Measurements from ENCODE around the gene ENSA.
"Not testable (repeated sequence)": the region's sequence is repeated elsewhere in the genome, so short reads cannot be mapped to it uniquely, and the experiment has no call there.

Gene ENSA

DNA sequence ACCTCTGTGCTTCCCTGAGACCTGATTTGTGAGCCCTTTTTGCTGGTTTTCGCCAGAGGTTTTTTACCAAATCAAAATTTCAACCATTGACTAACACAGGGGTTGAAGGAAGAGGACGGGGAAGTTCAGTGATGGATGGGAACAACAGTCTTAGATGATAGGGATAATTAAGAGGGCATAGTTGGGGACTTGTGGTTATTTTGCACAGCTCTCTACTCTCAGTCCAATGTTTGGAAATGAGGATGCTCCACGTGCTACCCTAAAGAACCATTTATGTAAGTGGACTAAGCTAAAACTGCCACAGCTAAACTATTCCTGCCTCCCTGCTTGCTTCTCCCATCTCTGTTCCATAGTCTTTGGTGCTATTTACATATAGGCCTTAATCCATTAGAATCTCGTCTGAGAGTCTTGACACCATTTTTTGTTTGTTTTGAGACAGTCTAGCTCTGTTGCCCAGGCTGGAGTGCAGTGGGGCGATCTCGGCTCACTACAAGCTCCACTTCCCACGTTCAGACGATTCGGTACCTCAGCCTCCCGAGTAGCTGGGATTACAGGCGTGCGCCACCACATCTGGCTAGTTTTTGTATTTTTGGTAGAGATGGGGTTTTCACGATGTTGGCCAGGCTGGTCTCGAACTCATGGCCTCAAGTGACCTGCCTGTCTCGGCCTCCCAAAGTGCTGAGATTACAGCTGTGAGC lies 49.3 kb downstream of the ENSA start:
- no peak for DNase-seq

- peak; percentile 96 for DNase-seq
Measured at GRCh38 chr1:150579110-150579944, 50.1 kb downstream of the ENSA start, which contains the start of gene MCL1. Gene MCL1, minus strand, starts transcription at chr1:150579610. Its CDS starts 80 bp downstream, at chr1:150579530.

DNA sequence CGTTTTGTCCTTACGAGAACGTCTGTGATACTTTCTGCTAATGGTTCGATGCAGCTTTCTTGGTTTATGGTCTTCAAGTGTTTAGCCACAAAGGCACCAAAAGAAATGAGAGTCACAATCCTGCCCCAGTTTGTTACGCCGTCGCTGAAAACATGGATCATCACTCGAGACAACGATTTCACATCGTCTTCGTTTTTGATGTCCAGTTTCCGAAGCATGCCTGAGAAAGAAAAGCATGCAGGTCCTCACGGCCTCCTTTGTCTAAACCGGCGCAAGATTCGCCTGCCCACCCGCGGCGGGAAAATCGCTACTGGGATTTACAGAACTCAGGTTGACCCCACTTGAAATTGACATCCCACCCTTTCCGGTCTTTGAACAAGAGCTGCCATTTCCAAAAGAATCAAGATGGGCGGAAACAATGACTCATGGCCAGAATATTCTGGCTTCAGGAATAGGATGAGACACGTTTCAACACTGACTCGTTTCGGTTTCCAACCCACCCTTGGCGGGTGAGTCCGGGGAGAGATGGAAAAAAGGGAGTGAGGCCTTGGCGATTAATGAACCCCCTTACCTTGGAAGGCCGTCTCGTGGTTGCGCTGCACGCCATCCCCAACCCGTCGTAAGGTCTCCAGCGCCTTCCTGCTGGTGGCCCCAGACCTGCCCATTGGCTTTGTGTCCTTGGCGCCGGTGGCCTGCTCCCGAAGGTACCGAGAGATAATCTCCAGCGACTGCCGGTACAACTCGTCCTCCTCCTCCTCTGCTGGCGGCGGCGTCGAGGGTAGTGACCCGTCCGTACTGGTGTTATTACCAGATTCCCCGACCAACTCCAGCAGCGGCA lies 50.9 kb downstream of the ENSA start:
- DNase-seq: peak; percentile 47

GRCh38 chr1:150577557-150578271 lies 51.7 kb downstream of the ENSA start:
- peak; percentile 23 for DNase-seq

DNA sequence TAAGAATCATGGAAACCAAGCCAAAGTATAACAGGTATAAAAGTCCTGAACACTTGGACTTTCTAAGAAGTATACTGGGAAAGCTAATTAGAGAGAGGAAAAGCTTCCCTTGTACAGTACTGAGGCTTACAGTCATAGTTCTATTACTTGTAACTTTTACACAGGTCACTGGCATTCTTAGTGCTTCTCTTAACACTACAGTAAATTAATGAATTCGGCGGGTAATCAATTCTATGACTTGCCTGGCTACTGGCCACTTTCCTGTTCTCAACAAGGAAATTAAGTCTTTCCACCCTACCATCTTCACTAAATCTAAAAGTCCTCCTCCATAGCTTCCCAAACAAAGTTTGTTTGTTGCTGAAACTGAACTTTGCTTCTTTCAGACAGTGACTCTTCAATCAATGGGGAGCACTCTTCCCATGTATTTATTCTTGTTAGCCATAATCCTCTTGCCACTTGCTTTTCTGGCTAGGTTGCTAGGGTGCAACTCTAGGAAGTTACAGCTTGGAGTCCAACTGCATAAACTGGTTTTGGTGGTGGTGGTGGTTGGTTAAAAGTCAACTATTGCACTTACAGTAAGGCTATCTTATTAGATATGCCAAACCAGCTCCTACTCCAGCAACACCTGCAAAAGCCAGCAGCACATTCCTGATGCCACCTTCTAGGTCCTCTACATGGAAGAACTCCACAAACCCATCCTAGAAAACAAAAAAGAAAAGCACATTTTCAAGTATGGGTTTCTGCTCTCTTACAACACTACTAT lies 52.4 kb downstream of the ENSA start:
- DNase-seq: no peak

DNA sequence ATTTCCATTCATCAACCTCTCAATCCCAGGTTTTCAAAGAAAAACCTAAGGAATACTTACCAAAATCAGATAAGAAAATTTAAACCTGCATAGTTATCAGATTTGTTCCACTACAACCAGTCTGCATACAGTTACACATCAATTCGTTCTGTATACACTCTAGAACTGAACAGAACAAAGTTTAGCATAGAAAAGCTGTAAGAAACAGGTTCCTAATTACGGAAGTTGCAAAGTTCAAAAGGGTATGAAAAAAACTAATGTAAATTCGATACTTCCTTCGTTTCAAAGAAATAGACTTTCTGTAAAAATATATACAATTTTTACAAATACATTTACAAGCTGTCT lies 53.1 kb downstream of the ENSA start:
- no peak for DNase-seq

DNA sequence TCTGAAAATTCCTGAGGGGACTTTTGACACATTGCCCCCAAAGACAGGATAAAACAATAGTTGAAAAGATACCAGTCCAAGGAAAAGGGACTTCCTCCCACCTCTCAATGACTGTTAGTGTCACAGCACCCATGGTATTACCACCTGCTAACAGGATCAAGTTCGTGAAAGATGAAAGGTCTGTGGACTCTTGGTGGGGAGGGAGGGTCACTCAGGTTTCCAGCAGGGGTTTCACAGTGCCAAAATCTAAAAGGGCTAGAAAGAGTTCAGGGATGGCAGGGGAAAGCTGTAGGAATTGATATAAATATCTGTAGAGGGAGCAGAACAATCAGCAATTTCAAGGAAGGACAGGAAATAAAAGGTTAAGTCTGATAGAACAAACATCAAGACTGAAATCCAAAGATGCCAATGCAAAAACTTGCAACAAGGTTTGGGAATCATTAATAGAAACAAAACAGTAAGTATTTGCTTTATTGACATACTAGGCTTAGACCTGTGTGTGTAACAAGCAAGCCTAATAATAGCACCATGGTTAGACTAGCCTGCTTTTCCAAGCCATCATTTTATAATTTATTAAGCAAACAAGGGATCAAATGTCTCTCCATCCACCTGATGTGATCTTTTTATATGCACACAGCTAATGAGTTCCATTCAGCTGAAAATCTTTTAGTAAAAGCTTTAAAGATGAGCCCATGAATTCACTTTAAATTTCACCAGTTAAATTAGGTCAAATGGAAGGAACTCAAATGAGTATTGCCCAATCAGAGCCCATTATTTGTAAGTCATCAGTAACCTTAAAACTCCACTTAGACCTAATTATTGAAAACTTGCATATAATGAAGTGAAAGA lies 53.7 kb downstream of the ENSA start:
- peak; percentile 64 for DNase-seq

DNA sequence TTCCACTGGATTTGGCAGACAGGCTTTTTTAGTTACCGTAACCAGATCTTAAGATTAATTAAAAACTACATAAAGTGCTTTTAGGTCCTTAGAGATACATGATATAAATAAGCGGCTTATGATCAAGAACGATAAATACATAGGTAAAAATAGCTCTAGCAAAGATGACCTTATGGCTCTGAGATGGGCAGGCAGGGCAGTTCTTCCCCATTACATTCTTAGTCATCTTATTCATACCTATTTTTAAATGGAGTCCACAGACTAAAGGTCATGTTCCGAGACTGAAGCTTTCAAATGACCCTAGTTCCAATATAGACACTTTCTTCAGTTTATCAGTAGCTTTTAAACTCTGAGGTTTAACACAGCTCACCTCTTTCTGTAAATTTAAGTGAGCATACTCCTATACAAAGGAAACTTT lies 54.3 kb downstream of the ENSA start:
- DNase-seq: no peak

GRCh38 chr1:150574260-150575071 lies 54.9 kb downstream of the ENSA start:
- DNase-seq: no peak

GRCh38 chr1:150573648-150574071 lies 55.8 kb downstream of the ENSA start:
- not testable (repeated sequence) for DNase-seq

GRCh38 chr1:150572918-150573647 lies 56.3 kb downstream of the ENSA start:
- DNase-seq: no peak

Measured in NCI-H1105 treated with DMSO at 0.1 percent for 48 hours (cell line).